ENCODE results near the gene GCHFR. TPM values are rescaled to one million over a fixed set of nuclear protein-coding genes. Genes with fewer than 3 reads are reported as not detected.

Gene GCHFR
- total RNA-seq, 1 donor from 2014 or later, result 5.0 TPM

GRCh38 chr15:40754574-40754882, 9.3 kb upstream of the GCHFR start:
- H3K27ac Mint-ChIP-seq (ENCODE audit: unreplicated experiment), result no peak overlapping the region
- TF ChIP-seq, protein P1, sequence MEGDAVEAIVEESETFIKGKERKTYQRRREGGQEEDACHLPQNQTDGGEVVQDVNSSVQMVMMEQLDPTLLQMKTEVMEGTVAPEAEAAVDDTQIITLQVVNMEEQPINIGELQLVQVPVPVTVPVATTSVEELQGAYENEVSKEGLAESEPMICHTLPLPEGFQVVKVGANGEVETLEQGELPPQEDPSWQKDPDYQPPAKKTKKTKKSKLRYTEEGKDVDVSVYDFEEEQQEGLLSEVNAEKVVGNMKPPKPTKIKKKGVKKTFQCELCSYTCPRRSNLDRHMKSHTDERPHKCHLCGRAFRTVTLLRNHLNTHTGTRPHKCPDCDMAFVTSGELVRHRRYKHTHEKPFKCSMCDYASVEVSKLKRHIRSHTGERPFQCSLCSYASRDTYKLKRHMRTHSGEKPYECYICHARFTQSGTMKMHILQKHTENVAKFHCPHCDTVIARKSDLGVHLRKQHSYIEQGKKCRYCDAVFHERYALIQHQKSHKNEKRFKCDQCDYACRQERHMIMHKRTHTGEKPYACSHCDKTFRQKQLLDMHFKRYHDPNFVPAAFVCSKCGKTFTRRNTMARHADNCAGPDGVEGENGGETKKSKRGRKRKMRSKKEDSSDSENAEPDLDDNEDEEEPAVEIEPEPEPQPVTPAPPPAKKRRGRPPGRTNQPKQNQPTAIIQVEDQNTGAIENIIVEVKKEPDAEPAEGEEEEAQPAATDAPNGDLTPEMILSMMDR (IDR thresholded peaks at IDR 0.05; ENCODE audit: partially characterized antibody, unreplicated experiment), result no peak
- no peaks in the 10 kb centered on the region for H3K36me3 Mint-ChIP-seq (ENCODE audit: unreplicated experiment)
- peaks cover 5% of the 10 kb centered on the region for H3K9me3 Mint-ChIP-seq (ENCODE audit: unreplicated experiment)
- H3K4me1 Mint-ChIP-seq (ENCODE audit: low read depth, unreplicated experiment), result peaks cover 3% of the 10 kb centered on the region
- H3K4me3 Mint-ChIP-seq (ENCODE audit: unreplicated experiment), result peak overlapping the region; percentile 87
- DNase-seq, result peak; percentile 43
- H3K27me3 Mint-ChIP-seq (ENCODE audit: unreplicated experiment), result peaks cover 6% of the 10 kb centered on the region

- TF ChIP-seq, protein P1 (IDR thresholded peaks at IDR 0.05; ENCODE audit: partially characterized antibody, unreplicated experiment), result no peak
- DNase-seq, result peak; percentile 94
- Mint-ChIP-seq H3K36me3 (ENCODE audit: unreplicated experiment) (no peaks in the 10 kb centered on the region), H3K27me3 (ENCODE audit: unreplicated experiment) (peaks cover 4% of the 10 kb centered on the region), H3K27ac (ENCODE audit: unreplicated experiment) (peak within 1 kb of the TSS; percentile 64), H3K4me3 (ENCODE audit: unreplicated experiment) (peak within 1 kb of the TSS; percentile 92), H3K9me3 (ENCODE audit: unreplicated experiment) (peaks cover 5% of the 10 kb centered on the region), H3K4me1 (ENCODE audit: low read depth, unreplicated experiment) (peaks cover 3% of the 10 kb centered on the region)
These were observed 8.7 kb upstream of the GCHFR start, which contains the start of gene RMDN3 for GRCh38 chr15:40754883-40755811. TSS of gene RMDN3 (minus strand) at chr15:40755254. CDS start at chr15:40754783, 471 bp downstream.

DNA sequence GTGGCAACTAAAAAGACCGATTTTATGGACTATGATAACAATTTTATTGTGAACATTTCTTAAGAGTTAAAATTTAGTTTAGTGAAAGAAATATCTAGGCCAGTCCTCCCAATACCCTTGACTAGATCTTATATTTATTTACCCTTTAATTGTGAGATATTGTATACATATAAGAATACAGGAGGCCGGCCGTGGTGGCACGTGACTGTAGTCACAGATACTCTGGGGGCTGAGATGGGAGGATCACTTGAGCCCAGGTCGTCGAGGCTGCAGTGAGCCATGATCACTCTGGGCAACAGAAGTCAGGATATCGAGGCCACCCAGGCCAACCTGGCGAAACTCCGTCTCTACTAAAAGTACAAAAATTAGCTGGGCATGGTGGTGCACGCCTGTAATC, 8.1 kb upstream of the GCHFR start:
- Mint-ChIP-seq H3K36me3 (ENCODE audit: unreplicated experiment) (no peaks in the 10 kb centered on the region), H3K4me1 (ENCODE audit: low read depth, unreplicated experiment) (peaks cover 3% of the 10 kb centered on the region), H3K27ac (ENCODE audit: unreplicated experiment) (peak overlapping the region; percentile 52), H3K9me3 (ENCODE audit: unreplicated experiment) (peaks cover 5% of the 10 kb centered on the region), H3K4me3 (ENCODE audit: unreplicated experiment) (peak overlapping the region; percentile 92), H3K27me3 (ENCODE audit: unreplicated experiment) (peaks cover 5% of the 10 kb centered on the region)
- no peak for DNase-seq
- TF ChIP-seq, protein P1 (IDR thresholded peaks at IDR 0.05; ENCODE audit: partially characterized antibody, unreplicated experiment), result no peak

DNA sequence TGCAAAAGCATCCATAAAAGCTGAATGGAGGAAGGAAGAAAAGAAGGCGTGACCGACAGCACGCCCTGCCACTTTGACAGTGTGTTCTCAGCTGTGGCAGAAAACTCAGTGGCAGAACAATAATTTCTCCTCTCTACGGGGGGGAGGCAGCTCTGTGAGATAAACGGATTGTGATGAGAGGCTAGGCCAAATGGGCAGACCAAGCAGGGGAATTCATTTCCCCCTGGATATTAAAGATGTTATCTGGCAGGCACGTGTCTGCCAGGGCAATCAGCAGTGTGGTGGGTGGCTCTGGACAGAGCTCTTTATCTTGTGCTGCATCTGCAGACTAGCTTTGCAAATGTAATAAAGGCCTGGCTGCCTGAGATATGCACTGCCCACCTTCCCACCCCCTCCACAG, 6.9 kb upstream of the GCHFR start:
- TF ChIP-seq, protein P1 (IDR thresholded peaks at IDR 0.05; ENCODE audit: partially characterized antibody, unreplicated experiment), result no peak
- peaks cover 5% of the 10 kb centered on the region for H3K27me3 Mint-ChIP-seq (ENCODE audit: unreplicated experiment)
- peaks cover 5% of the 10 kb centered on the region for H3K9me3 Mint-ChIP-seq (ENCODE audit: unreplicated experiment)
- no peaks in the 10 kb centered on the region for H3K36me3 Mint-ChIP-seq (ENCODE audit: unreplicated experiment)
- no peak for DNase-seq
- H3K27ac Mint-ChIP-seq (ENCODE audit: unreplicated experiment), result peak overlapping the region; percentile 18
- peak overlapping the region; percentile 30 for H3K4me3 Mint-ChIP-seq (ENCODE audit: unreplicated experiment)
- peaks cover 3% of the 10 kb centered on the region for H3K4me1 Mint-ChIP-seq (ENCODE audit: low read depth, unreplicated experiment)

DNA sequence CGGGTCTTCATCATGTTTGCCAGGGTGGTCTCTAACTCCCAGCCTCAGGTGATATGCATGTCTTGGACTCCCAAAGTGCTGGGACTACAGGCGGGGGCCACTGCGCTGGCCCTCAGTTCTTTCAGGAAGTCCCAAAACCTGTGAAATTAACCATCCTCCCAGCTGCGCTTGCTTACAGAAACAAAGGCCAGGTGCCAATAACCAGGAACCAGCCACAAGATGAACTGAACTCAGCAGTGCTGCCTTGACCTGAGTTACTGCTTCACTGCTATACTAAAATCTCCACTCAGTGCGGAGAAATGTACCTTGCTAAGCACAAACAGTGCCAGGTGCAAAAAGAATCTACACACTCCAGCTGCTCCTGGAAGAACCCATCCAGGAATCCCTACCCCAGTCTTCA, 3.9 kb upstream of the GCHFR start:
- Mint-ChIP-seq H3K9me3 (ENCODE audit: unreplicated experiment) (peaks cover 2% of the 10 kb centered on the region), H3K4me1 (ENCODE audit: low read depth, unreplicated experiment) (peaks cover 2% of the 10 kb centered on the region), H3K36me3 (ENCODE audit: unreplicated experiment) (no peaks in the 10 kb centered on the region), H3K27ac (ENCODE audit: unreplicated experiment) (no peak overlapping the region), H3K4me3 (ENCODE audit: unreplicated experiment) (no peak overlapping the region), H3K27me3 (ENCODE audit: unreplicated experiment) (peaks cover 6% of the 10 kb centered on the region)
- TF ChIP-seq, protein P1 (IDR thresholded peaks at IDR 0.05; ENCODE audit: partially characterized antibody, unreplicated experiment), result no peak
- no peak for DNase-seq

Measured in glutamatergic neuron (in vitro differentiated cells).